MCF 10A (cell line): Measurements from ENCODE around the gene DHRS11. TPM values are rescaled to one million over a fixed set of nuclear protein-coding genes. Genes with fewer than 3 reads are reported as not detected.

Experiments
- BruUV-seq: library from RNA; stranded (reverse); fragments of 400-500 nt; replicated peaks from 2 replicates; lab custom pipeline; 2021; lab: Mats Ljungman, UMichigan
- CTCF ChIA-PET: fragments of 300-600 bp; sonication (Branson Sonifier 250); formaldehyde crosslinking; extraction: SDS; loops from one replicate; lab custom pipeline; 2021; ENCODE audit warnings: antibody characterized with exemption, inconsistent platforms; lab: Yijun Ruan, JAX
- POLR2A ChIA-PET: fragments of 300-600, 350-650 bp; sonication (Branson Sonifier 250); formaldehyde crosslinking; extraction: SDS; loops from one replicate; lab custom pipeline; 2020; ENCODE audit warnings: antibody characterized with exemption, inconsistent platforms; lab: Yijun Ruan, JAX
- DNase-seq: peaks from one replicate; pipeline ENCODE4 v3.0.0-alpha.2; 2018; ENCODE audit not compliant: unreplicated experiment
- H3K27ac Mint-ChIP-seq: one replicate; pipeline ENCODE4 v1.8.0; 2022; ENCODE audit warnings: mild to moderate bottlenecking, low read depth, mixed read lengths; ENCODE audit not compliant: unreplicated experiment
- H3K27me3 Mint-ChIP-seq: one replicate; pipeline ENCODE4 v1.8.0; 2022; ENCODE audit warnings: mixed read lengths; ENCODE audit not compliant: insufficient read depth, unreplicated experiment
- H3K36me3 Mint-ChIP-seq: one replicate; pipeline ENCODE4 v1.8.0; 2022; ENCODE audit warnings: mild to moderate bottlenecking, moderate library complexity, mixed read lengths; ENCODE audit not compliant: insufficient read depth, unreplicated experiment
- H3K4me1 Mint-ChIP-seq: one replicate; pipeline ENCODE4 v1.8.0; 2022; ENCODE audit warnings: mixed read lengths; ENCODE audit not compliant: insufficient read depth, unreplicated experiment
- H3K4me3 Mint-ChIP-seq: one replicate; pipeline ENCODE4 v1.8.0; 2022; ENCODE audit warnings: mild to moderate bottlenecking, moderate library complexity, mixed read lengths; ENCODE audit not compliant: unreplicated experiment
- H3K9me3 Mint-ChIP-seq: one replicate; pipeline ENCODE4 v1.8.0; 2022; ENCODE audit warnings: mixed read lengths; ENCODE audit not compliant: unreplicated experiment
- CTCF ChIP-seq: fragments of 200-600 bp; IDR thresholded peaks from one replicate; pipeline ENCODE4 v1.8.0; 2022; ENCODE audit warnings: antibody characterized with exemption, mild to moderate bottlenecking; ENCODE audit not compliant: unreplicated experiment
- intact Hi-C: fragments of 100-400 bp; cut with micrococcal nuclease; formaldehyde crosslinking; loops from 2 replicates; pipeline ENCODE4 v1.14.1; 2022
- total RNA-seq: library from RNA; stranded (reverse); gene quantifications from 2 replicates; pipeline ENCODE4 v1.2.3, GENCODE V29; 2022

Gene DHRS11
- total RNA-seq, 1 experiment from 2014 or later: 14.7 TPM

- CTCF ChIA-PET: interaction anchor here (2.4 kb wide), 1 partner anchor 10 kb away, joined by 16 read pairs; the partner anchor contains the start of gene MRM1
- Mint-ChIP-seq H3K36me3 (peaks cover 16% of the 10 kb centered on the region), H3K4me1 (peaks cover 13% of the 10 kb centered on the region), H3K27ac (no peak overlapping the region), H3K27me3 (no peaks in the 10 kb centered on the region), H3K4me3 (no peak overlapping the region), H3K9me3 (no peaks in the 10 kb centered on the region)
- DNase-seq: no peak
- intact Hi-C loops: no loop called here
- no peak for TF ChIP-seq CTCF
- BruUV-seq: no TSS peak
- POLR2A ChIA-PET: interaction anchor here (2.5 kb wide), 1 partner anchor 10 kb away, joined by 22 read pairs; the partner anchor contains the start of gene MRM1
Measured at GRCh38 chr17:36612323-36612722, 20.6 kb downstream of the DHRS11 start.

GRCh38 chr17:36613155-36613554 is 21.5 kb downstream of the DHRS11 start:
- peaks cover 10% of the 10 kb centered on the region for H3K4me1 Mint-ChIP-seq
- ChIA-PET POLR2A (no interaction called here), CTCF (interaction anchor here (1.1 to 4.6 kb wide), 2 partner anchors 10 to 13 kb away, joined by 3 to 17 read pairs; no protein-coding TSS in a partner anchor)

GRCh38 chr17:36614081-36614480 is 22.4 kb downstream of the DHRS11 start:
- CTCF ChIA-PET: interaction anchor here (0.7 to 4.6 kb wide), 6 partner anchors 11 to 670 kb away, joined by 3 to 17 read pairs (median 4); no protein-coding TSS in a partner anchor

More at GRCh38 chr17:36613155-36613554, 21.5 kb downstream of the DHRS11 start:
- Mint-ChIP-seq H3K9me3 (no peaks in the 10 kb centered on the region), H3K27ac (no peak overlapping the region), H3K4me3 (no peak overlapping the region), H3K27me3 (peaks cover 7% of the 10 kb centered on the region), H3K36me3 (peaks cover 16% of the 10 kb centered on the region)
- intact Hi-C loops: no loop called here
- no peak for DNase-seq
- TF ChIP-seq CTCF: no peak
- no TSS peak for BruUV-seq

More at GRCh38 chr17:36614081-36614480, 22.4 kb downstream of the DHRS11 start:
- H3K36me3 Mint-ChIP-seq: peaks cover 14% of the 10 kb centered on the region
- peaks cover 6% of the 10 kb centered on the region for H3K4me1 Mint-ChIP-seq
- intact Hi-C loops: no loop called here
- H3K9me3 Mint-ChIP-seq: no peaks in the 10 kb centered on the region
- POLR2A ChIA-PET: interaction anchor here (0.6 kb wide), 1 partner anchor 779 kb away, joined by 3 read pairs; no protein-coding TSS in a partner anchor
- DNase-seq: no peak
- H3K27me3 Mint-ChIP-seq: peaks cover 13% of the 10 kb centered on the region
- no TSS peak for BruUV-seq
- no peak overlapping the region for H3K4me3 Mint-ChIP-seq
- no peak for TF ChIP-seq CTCF
- no peak overlapping the region for H3K27ac Mint-ChIP-seq
